NCI-H128 (cell line): ENCODE measurements around the gene TMEM198.

Experiments used
- DNase-seq: peaks from one replicate; lab custom pipeline; 2025; ENCODE audit not compliant: unreplicated experiment; lab: John Stamatoyannopoulos, UW

TMEM198 gene

GRCh38 chr2:219542931-219543595, 765 bp upstream of the TMEM198 start:
- no peak for DNase-seq

DNA sequence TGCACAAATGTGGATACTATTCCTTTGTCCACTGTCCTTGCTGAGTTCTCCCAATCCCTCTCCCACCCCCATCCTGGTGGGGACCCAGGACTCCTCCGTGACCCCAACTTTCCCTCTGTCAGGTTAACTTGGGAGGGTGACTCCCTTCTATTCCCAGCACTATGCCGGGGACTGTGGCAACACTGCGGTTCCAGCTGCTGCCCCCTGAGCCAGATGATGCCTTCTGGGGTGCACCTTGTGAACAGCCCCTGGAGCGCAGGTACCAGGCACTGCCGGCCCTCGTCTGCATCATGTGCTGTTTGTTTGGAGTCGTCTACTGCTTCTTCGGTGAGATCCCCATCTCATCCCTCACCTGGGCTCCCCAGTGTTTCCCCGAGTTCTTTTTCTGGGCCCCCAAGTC, 739 bp downstream of the TMEM198 start:
- no peak for DNase-seq

DNA sequence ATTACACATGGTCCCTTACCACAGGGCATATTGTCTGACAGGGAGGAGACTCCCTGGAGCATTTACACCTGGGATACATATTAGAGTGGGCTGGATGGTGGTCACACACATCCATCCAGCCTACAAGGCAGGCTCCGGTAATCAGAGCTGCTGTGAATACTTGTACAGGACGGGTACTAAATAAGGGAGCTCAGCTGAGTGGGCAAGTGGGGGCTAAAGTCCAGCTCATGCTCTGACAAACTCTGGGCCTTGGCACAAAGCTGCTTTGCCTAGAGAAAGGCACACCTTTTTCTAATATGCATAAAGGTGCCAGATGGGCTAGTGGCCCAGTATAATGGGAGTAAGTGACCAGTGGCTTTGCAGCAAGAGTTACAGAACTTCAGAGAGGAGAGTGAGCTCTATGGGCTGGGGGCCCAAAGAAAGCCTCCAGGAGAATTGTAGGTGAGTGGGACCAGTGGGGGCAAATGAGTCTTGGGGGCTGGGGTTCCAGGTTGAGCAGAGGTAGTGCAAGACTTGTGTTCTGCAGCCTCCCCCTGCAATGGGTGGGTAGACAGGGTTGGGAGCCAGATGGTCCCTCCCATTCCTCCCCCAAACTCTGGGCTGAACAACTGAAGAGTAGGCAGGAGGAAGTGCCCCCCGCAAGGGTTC, 1.6 kb downstream of the TMEM198 start:
- DNase-seq, result no peak

- no peak for DNase-seq
These were observed 2.1 kb downstream of the TMEM198 start for GRCh38 chr2:219545943-219546352.

GRCh38 chr2:219547621-219548020, 3.8 kb downstream of the TMEM198 start:
- DNase-seq, result no peak

DNA sequence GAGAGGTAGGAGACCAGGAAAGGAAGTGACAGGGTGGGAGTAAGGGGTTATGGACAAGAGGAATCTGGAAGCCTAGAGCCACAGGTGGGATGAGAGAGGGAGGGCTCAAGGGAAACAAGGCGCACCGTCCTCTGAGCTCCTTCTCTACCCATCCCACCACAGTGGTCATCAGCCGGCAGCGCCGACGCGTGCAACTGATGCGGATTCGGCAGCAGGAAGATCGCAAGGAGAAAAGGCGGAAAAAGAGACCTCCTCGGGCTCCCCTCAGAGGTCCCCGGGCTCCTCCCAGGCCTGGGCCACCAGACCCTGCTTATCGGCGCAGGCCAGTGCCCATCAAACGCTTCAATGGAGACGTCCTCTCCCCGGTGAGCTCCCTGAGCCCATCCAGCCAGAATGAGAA, 5.2 kb downstream of the TMEM198 start:
- no peak for DNase-seq

DNA sequence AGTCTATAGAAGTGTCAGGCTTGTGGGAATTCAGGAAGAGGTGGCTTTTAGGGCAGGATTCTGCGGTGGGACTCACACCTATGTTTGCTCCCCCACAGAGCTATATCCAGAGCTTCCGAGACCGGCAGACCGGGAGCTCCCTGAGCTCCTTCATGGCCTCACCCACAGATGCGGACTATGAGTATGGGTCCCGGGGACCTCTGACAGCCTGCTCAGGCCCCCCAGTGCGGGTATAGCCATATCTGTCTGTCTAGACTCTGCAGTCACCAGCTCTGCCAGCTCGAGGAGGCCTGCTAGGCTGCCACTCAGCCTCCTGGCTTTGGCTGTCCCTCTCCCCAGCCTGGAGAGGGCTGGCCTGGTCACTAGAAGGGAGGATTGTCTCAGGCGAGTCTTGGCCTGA, 5.8 kb downstream of the TMEM198 start:
- no peak for DNase-seq

DNA sequence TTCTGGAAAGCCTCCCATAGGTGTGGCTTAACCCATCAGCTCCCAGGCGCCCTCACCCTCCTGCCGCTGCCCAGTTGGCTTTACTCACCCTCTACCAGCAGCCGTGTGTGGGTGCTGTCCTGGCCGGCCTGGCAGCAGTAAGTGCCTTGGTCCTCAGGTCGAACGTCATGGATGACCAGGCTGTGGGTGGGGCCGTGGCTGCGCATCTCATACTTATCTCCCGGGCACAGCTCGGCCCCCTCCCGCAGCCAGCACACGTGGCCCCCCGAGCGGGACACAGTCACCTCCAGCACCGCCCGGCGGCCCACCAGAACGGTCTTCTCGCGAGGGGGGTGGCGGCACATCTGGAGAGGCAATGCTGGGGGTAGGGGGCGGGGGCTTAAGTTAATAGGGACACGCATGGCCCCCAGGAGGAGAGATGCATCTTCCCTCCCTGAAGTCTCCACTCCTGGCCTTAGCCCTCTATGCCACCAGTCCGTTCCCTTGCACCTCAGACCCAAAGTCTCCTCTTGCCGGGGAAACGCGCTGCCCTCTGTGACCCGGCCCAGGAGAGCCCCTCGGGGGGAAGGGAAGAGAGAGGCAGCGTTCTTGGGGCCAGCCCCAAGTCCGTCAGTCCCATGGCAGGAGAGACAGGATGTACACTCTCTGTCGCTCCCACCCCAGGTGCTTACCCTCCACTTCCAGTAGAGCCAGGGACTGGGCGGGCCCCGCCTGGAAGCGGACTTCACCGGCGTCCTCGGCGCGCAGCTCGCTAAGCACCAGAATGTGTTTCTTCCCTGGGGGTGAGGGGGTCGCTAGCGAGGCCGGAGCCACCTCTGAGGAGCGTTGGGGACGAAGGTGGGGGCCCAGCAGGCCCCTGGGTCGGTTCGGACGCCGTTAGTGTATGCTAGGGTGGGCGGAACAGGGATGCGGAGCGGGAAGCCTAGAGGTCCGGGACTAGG, 7.9 kb downstream of the TMEM198 start:
- DNase-seq, result no peak

DNA sequence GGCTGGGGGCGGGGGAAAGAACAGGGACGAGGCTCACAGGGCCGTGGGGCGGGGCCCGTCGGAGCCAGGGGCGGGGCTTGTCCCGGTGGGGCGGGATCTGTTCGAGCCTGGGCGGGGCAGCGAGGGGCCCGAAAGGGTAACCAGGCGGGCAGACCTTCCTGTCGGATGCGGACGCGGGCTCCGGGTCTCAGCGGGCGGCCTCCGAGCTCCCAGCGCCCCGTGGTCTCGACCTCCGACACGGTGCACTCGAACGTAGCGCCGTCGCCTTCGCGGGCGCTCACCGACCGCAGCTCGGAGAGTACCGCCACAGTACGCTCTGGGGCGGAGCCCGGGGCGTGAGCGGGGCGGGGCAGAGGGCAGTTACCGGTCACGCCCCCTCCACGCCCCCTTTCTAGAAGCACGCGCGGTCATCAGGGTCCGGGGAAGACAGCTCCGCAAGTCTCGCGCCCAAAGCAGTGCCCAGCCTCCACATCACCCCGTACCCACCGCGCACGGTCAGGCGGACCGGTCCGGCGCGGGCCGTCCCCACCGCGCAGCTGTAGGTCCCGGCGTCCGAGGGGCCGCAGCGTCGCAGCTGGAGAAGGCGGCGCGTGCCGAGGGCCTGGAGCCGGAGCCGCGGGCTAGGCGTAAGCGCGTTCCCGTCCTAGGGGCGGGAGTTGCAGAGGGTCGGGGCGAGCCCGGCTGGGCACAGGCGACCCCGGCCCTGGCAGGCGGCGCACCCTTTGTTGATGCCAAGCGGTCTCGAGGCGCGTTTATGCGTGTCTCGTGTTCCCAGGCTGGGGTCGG, 8.7 kb downstream of the TMEM198 start:
- DNase-seq, result peak; percentile 71

- no peak for DNase-seq
These were observed 9.3 kb downstream of the TMEM198 start for GRCh38 chr2:219553168-219553417.

- no peak for DNase-seq
These were observed 9.7 kb downstream of the TMEM198 start for GRCh38 chr2:219553463-219553963.

GRCh38 chr2:219554350-219554749, 10.5 kb downstream of the TMEM198 start:
- DNase-seq, result no peak

GRCh38 chr2:219555956-219556355, 12.1 kb downstream of the TMEM198 start:
- no peak for DNase-seq

DNA sequence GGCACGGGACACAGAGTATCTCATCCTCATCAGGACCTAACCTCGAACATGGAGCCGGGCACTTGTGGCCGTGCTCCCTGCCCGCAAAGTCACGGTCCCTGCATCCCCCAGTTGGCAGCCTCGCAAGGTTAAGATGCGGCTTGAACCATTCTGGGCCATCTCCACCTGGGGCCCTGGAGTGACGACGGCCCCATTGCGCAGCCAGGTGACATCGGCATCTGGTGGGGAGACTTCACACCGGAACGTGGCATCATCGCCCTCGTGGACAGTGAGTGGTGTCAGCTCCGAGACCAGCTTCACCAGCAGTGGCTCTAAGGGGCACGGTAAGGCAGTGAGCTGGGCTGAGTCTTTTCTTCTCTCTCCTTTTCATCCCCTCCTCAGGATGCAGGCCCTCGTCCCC, 12.6 kb downstream of the TMEM198 start:
- no peak for DNase-seq

- no peak for DNase-seq
These were observed 13.5 kb downstream of the TMEM198 start for GRCh38 chr2:219557320-219557719.

GRCh38 chr2:219557791-219558785, 14.3 kb downstream of the TMEM198 start:
- DNase-seq, result no peak

DNA sequence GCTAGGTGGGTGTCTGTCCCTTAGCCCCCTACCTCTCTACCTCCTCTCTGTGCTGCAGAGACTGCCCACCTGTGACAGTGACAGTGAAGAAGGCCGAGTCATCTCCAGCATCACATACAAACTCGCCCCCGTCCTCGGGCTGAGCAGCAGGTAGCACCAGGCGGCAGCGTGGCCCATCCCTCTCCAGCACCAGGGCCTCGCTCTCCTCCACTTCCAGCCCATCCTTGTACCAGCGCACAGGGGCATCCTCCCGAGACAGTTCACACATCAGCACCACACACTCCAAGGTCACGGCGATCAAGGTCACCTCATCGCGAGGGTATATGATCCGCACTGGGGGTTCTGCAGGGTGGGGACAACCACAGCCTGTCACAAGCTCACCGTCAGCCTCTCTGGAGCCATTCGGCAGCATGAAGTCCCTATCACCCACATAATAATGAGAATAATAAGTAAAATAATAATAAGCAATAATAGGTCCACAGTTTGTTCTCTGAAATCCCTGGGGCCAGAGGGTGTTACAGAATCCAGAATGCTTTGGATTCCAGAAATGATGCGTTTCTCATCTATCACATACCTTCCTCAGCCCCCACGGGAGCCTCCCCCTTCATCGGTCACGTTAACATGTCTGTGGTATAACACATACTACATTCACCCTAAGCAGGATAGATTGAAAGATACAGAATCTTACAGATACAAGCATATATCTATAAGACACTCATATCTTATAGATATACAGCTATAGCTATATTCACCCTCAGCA, 15.5 kb downstream of the TMEM198 start:
- no peak for DNase-seq

DNA sequence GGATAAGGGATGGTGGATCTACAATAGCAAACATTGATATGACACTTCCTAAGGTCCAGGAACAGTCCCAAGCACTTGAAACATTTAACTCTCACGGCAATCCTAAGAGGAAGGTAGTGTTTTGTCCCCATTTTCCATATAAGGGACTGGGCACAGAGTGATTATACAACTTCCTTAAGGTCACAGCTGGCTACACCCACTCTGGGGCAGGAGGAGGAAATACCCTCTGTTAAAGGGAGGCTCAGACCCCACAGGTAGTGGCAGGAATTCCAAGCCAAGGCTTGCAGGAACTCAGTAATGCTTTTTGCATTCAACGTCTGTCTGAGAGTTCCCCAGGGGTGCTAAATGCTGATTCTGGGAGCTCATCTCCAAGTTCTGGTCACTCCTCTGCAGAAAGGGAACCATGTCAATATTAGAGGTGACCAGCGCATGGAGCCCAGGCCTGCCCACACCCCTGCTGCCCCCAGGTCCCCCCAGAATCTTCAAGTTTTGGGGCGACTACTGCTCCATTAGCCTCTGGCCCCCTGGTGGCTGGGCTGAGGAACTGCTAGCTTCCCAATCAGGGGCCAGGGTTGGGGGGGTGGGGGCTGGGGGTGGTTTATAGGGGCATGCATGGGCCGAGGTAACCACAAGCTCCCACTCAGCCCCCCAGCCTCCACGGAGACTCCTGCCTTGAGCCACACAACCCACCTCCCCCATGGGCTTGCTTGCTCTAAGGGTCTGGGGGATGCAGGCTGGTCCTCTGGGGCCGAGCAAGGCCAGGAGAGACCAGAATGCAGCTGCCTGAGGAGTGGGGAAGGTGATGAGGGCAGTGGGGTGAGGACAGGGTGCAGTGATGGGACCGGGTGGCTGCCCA, 16.4 kb downstream of the TMEM198 start:
- no peak for DNase-seq

GRCh38 chr2:219560893-219561178, 17.0 kb downstream of the TMEM198 start:
- DNase-seq, result no peak
